Pons (tissue), 1 donor: ENCODE results near the gene AIG1.
A peak's percentile ranks its signal among the peaks of the same experiment; 100 is the strongest.
"Not testable (repeated sequence)": the region's sequence is repeated elsewhere in the genome, so short reads cannot be mapped to it uniquely, and the experiment has no call there.

Source experiments
- DNase-seq: peaks from one replicate; pipeline ENCODE4 v3.0.0-alpha.2; 2016; ENCODE audit warnings: low spot score

AIG1 gene

DNA sequence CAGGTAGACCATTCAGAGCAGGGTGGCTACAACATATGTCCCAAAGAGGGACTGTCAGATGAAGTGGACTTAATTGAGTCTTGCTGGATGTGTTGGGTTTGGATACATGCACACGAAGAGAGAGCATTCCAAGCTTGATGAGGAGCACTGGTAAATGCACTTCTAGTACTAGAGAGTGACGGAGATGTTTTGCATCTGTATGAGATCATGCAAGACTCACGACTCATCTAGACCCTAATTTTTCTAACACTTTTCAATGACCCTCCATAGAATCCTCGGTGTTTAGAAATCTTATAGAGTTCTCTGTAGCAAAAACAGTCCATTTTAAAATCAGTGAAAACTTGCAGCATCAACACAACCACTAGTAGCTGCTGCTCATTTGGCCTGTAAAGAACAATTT lies 4.8 kb upstream of the AIG1 start:
- no peak for DNase-seq

GRCh38 chr6:143058987-143059386 lies 1.7 kb upstream of the AIG1 start:
- DNase-seq = peak; percentile 77

DNA sequence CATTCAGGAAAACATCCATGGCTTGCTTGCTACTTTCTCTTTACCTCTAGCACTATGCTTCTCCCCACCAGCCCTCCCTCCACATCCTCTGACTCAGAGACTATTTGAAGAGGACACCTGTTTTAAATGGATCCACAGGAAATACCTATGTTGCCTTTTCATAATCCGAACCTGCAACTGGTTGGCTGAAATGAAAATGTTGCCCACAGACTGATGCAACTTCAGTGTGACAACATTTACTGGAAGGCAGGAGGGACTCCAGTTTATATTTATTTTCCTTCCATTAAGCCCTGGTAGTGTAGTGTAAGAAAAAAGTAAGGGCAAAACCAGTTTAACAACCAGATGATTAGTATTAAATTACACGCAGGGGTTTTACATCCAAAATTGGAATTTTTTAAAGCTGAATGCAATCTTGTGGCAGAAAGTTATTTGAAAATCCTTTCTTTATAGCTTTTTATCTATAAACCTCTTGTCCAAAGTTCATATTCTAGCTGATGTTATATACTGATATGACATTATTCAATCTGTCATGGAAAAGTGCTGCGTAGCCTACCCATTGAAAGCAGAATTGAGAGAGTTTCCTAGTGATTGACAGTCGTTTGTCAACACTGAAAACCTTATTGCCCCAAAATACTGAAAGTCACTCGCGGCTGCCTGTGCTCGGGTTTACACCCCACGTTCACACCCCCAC lies 881 bp upstream of the AIG1 start:
- DNase-seq = peak; percentile 73

- DNase-seq = peak; percentile 74
These were observed 309 bp upstream of the AIG1 start for GRCh38 chr6:143060354-143060805.

DNA sequence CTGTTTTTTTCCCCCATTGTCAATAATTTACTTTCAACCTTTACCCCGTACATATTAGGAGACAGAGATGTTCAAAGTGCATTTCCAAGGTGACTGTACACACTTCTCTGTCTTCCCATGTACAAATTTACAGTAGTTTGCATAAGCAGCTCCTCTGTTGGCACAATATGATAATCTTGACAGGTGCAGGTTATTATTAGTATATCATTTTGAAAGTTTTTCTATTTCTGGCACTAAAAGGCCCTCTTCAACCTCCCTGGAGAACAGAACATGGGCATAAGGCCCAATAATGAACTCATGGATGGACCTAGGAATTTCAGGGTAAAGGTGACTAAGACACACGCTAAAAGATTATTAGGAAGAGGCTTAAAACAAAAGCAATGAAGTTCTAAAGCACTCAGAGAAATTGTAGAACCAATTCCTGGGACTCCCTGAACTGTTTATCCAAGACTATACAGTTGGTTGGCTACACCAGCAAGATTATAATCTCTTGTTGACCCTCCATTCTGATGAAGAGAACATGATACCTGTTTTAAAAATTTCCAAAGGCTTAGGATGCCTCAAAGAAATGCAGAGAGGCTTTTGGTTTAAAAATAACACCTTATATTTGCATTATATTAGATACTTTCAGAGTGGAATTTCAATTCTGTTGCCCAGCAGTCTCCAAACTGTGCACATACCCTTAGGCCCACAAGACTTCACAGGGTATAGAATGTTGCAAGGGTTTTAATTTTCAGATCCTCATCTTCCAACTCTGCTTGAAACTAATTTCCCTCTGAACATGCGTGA lies 1.1 kb downstream of the AIG1 start:
- DNase-seq = peak; percentile 50

DNA sequence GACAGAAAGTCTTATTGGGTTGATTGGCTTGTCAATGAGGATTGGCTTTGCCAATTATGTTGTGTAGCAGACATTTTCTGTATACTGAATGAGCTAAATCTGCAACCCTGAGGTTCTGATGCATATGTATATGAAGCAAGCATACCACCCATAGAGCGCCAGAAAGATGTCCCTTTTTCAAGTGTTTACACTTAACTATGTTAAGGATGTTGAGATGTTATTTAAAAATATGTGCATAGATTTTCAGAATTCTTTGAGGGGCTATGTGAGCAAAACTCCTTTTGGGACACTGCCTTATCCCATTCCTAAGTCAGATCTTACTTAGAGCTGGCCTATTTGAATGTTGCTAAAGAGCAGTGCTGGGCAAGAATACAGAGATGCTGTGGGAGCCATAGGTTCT lies 1.9 kb downstream of the AIG1 start:
- no peak for DNase-seq

- no peak for DNase-seq
These were observed 2.9 kb downstream of the AIG1 start for GRCh38 chr6:143063631-143064030.

DNA sequence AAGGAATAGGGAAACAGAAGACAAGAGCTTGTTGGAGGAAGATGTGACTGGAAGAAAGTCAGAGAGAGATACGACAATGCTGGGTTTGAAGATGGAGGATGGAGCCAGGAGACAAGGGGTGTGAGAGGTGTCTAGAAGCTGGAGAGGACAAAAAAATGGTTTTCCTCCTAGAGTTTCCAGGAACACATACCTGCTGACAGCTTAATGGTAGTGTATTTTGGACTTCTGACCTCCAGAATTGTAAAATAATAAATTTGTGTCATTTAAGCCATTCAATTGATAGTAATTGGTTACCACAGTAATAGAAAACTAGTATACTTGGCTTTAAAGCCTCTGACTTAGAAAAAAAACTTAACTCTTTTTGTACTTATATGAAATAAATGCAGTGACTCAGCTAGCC lies 3.6 kb downstream of the AIG1 start:
- DNase-seq = no peak

DNA sequence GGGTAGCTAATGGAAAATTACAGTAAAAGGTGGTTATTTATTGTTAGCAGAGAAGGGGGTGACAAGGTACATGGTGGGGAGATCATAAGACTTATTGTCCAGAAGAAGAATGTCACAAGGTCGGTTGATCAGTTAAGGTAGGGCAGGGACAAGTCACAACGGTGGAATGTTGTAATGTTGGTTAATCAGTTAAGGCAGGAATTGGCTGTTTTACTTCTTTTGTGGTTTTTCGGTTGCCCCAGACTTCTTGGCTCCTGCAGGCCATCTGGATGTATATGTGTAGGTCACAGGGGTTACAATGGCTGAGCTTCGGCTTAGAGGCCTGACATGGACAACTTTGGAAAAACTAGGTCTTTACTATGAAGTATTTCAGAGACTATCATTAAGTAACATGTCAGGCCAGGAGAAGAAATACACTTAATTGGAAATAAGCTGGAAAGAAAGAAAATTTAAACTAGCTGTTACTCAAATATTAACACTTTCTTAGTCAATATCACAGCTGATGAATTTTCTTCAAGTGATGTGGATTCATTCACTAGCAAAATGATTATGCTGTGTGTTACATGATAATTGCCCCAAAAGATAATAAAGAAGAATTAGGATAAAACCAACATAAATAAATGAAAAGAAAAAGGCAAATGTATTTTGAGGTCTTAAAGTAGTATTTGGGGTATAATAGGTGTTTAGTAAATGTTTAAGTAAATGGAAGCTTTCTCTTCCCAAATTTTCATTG lies 4.4 kb downstream of the AIG1 start:
- no peak for DNase-seq

- DNase-seq = no peak
These were observed 7.3 kb downstream of the AIG1 start for GRCh38 chr6:143068001-143068400.

DNA sequence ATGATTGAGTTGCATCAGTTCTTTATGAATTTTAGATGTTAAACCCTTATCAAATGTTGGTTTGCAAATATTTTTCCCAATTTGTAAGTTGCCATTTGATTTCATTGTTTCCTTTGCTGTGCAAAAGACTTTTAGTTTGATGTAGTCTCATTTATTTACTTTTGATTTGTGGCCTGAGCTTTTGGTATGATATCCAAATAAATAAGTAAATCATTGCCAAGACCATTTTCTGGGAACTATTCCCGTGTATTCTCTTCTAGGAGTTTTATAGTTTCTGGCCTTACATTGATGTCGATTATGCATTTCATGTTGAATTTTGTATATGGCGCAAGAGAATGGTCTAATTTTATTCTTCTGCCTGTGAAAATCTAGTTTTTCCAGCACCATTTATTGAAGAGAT lies 13.4 kb downstream of the AIG1 start:
- DNase-seq = no peak

- DNase-seq = no peak
These were observed 14.1 kb downstream of the AIG1 start for GRCh38 chr6:143074670-143075318.

GRCh38 chr6:143078468-143079324 lies 18.0 kb downstream of the AIG1 start:
- DNase-seq = no peak

DNA sequence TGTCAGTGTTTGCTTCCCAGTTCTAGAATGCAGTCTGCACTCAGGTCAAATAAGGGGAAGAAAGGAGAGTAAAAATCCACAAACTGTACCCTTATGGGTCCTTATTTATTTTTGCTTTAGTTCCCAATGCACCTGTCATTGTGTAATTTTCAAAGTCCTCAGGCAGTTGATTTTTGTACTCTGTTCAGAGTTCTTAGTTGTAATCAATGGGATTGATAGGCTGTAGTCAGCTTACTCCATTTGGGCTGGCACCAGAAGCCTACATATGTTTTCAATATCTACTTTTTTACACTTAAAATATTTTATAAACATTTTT lies 18.6 kb downstream of the AIG1 start:
- DNase-seq = no peak

- DNase-seq = not testable (repeated sequence)
These were observed 21.6 kb downstream of the AIG1 start for GRCh38 chr6:143082274-143082673.

DNA sequence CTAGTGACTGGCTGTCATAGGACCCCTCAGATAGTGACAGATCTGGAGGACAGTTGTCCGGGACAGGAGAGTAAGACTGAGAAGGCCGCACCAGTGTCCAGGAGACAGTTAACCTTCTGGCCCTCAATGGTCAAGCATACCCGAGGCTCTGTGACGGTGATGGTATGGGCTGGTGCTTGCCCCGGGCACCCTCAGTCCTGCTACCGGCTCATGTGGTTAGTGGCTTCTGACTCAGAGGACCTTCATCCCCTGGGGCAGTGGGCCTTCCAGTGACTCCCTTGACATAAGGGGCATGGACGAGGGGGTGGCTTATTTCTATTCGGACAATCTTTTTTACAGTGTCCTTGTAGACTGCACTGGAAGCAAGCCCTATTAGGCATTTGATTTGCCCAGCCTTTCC lies 23.3 kb downstream of the AIG1 start:
- not testable (repeated sequence) for DNase-seq

GRCh38 chr6:143087335-143087734 lies 26.6 kb downstream of the AIG1 start:
- not testable (repeated sequence) for DNase-seq

DNA sequence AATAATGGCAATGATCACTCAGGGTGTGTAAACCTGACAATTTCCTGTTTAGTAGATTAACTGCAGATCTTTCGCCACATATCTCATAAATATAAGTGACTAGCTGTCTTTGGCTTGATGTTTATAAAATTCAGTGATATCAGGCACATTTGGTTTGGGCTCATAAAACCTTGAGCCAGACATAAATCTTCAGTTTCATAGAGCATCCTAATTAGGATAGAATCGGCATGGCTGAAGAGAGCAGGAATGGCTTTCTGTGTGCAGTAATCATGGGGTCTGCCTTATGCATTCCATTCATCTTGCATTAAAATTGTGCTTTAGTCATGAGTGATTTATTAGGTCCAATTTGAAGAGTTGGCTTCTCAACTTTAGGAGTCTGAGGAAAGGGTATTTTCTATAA lies 27.2 kb downstream of the AIG1 start:
- DNase-seq = no peak

DNA sequence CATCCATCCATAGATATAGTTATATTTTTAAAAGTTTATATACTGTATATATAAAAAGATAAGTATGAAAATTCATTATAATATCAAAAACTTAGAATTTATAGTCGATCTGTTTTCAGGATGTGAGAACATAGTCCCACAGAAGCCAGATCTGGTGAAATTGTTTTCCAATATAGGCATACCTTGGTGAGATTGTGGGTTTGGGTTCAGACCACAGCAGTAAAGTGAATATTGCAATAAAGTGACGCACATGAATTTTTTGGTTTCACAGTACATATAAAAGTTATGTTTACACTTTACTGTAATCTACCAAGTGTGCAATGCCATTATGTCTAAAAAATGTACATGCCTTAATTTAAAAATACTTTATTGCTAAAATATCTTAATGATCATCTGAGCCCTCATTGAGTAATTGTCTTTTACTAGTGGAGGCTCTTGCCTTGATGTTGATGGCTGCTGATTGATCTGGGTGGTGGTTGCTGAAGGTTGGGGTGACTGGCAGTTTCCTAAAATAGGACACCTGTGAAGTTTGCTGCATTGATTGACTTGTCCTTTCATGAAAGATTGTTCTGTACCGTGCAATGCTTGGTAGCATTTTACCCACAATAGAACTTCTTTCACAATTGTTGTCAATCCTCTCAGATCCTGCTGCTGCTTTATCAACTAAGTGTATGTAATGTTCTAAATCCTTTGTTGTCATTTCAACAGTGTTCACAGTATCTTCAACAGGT lies 29.8 kb downstream of the AIG1 start:
- DNase-seq = peak; percentile 77

GRCh38 chr6:143092768-143093167 lies 32.1 kb downstream of the AIG1 start:
- DNase-seq = no peak

- DNase-seq = no peak
These were observed 32.6 kb downstream of the AIG1 start for GRCh38 chr6:143093290-143093689.
